Fibroblast of lung (primary cell): ENCODE results near the gene IL12B. TPM values are rescaled to one million over a fixed set of nuclear protein-coding genes. Genes with fewer than 3 reads are reported as not detected.

Experiments used
- DNase-seq, 2 donors: peaks; one replicate each; pipeline versions ENCODE4 v3.0.0 to v3.0.0-alpha.2; 2010; ENCODE audit warnings: low read depth in 2 of 2
- H2AFZ ChIP-seq: 2 replicates; pipeline ENCODE4 v1.5.1; 2012; ENCODE audit warnings: low read length, control low read depth, inconsistent platforms
- H3K27ac ChIP-seq: 2 replicates; pipeline ENCODE4 v1.5.1; 2011; ENCODE audit warnings: low read length, control low read depth; ENCODE audit not compliant: insufficient read depth
- H3K27me3 ChIP-seq: 2 replicates; pipeline ENCODE4 v1.5.1; 2011; ENCODE audit warnings: mild to moderate bottlenecking, low read length; ENCODE audit not compliant: control insufficient read depth, insufficient read depth
- H3K36me3 ChIP-seq: 2 replicates; pipeline ENCODE4 v1.5.1; 2011; ENCODE audit warnings: low read length; ENCODE audit not compliant: control insufficient read depth, insufficient read depth
- H3K4me1 ChIP-seq: 2 replicates; pipeline ENCODE4 v1.5.1; 2011; ENCODE audit warnings: low read length; ENCODE audit not compliant: control insufficient read depth, insufficient read depth; ENCODE audit errors: extremely low read depth
- H3K4me2 ChIP-seq: 2 replicates; pipeline ENCODE4 v1.5.1; 2011; ENCODE audit warnings: low read length, control low read depth; ENCODE audit not compliant: insufficient read depth; ENCODE audit errors: extremely low read depth
- H3K4me3 ChIP-seq, 4 experiments: fragments of 200-600 bp in 1 of 4; sonication (generic) in 1 of 4; replicated peaks in 1 of 4; 2 replicates each; pipeline ENCODE4 v1.5.1; 2011 to 2016; ENCODE audit warnings: low read length in 4 of 4, low read depth in 3 of 4, mild to moderate bottlenecking in 3 of 4, control low read depth in 2 of 4, inconsistent platforms in 1 of 4, mixed read lengths in 1 of 4; ENCODE audit not compliant: insufficient read depth in 1 of 4; ENCODE audit errors: control extremely low read depth in 1 of 4
- H3K79me2 ChIP-seq: 2 replicates; pipeline ENCODE4 v1.5.1; 2012; ENCODE audit warnings: mild to moderate bottlenecking, low read length, inconsistent platforms; ENCODE audit not compliant: control insufficient read depth, insufficient read depth
- H3K9ac ChIP-seq: 2 replicates; pipeline ENCODE4 v1.5.1; 2011; ENCODE audit warnings: mild to moderate bottlenecking, low read length, control low read depth; ENCODE audit not compliant: insufficient read depth
- H3K9me3 ChIP-seq: 2 replicates; pipeline ENCODE4 v1.5.1; 2012; ENCODE audit warnings: low read depth, low read length; ENCODE audit not compliant: control insufficient read depth, insufficient read depth
- H4K20me1 ChIP-seq: 2 replicates; pipeline ENCODE4 v1.5.1; 2011; ENCODE audit warnings: low read length; ENCODE audit not compliant: control insufficient read depth, insufficient read depth; ENCODE audit errors: extremely low read depth
- CTCF ChIP-seq, 2 donors: IDR thresholded peaks in 1 of 2; conservative IDR thresholded peaks in 1 of 2; 1 replicate in 1 of 2; 2 replicates in 1 of 2; pipeline ENCODE4 v1.5.1; 2011 to 2012; ENCODE audit warnings: low read length in 2 of 2, control low read depth in 1 of 2, inconsistent platforms in 1 of 2, low read depth in 1 of 2, mild to moderate bottlenecking in 1 of 2
- EZH2 ChIP-seq: IDR thresholded peaks from 2 replicates; pipeline ENCODE4 v1.5.1; 2012; ENCODE audit warnings: low read length, control low read depth, mild to moderate bottlenecking; ENCODE audit errors: missing control alignments
- polyA plus RNA-seq, 2 donors: library from polyadenylated mRNA; depleted of rRNA in 1 of 2; stranded (reverse) in 1 of 2; unstranded in 1 of 2; fragments of >200 nt; gene quantifications; 2 replicates each; pipeline ENCODE4 v1.2.1, GENCODE V29; 2011 to 2012; ENCODE audit warnings: missing spikeins in 1 of 2
- total RNA-seq: library from RNA; depleted of rRNA; stranded (reverse); fragments of >200 nt; gene quantifications from 2 replicates; pipeline ENCODE4 v1.2.1, GENCODE V29; 2014

IL12B gene
- total and polyA plus RNA-seq, 2 donors (not counting 1 experiment from before 2014, with no cell fraction given) = not detected

- no peaks in the 10 kb centered on the region for H3K27me3 ChIP-seq
Measured at GRCh38 chr5:159336586-159336985, 6.3 kb upstream of the IL12B start.

DNA sequence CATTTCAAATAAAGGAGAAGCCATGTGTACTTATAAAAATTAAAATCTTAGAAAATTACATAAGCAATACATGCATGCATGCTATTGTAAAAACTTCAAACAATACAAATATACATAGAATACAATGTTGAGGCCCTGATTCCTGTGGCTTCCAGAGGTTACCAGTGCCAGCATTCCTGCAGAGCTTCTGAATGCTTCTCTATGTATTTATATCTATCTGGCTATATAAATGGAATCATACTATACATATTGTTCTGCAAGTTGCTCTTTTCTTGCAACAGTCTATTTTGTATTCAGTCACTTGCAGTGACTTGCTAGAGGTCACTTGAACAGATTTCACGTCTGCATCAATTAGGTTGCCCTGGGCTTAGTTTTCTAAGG lies 3.2 kb upstream of the IL12B start:
- H3K9ac ChIP-seq = no peak overlapping the region
- H3K9me3 ChIP-seq = no peaks in the 10 kb centered on the region
- no peaks in the 10 kb centered on the region for H3K27me3 ChIP-seq
- H2AFZ ChIP-seq = no peak overlapping the region
- no peak for TF ChIP-seq CTCF (conservative IDR thresholded peaks at IDR 0.05 in 1 of 2, IDR thresholded peaks at IDR 0.05 in 1 of 2; ENCODE audit: low read depth in 1 of 2, low read length in 2 of 2)
- no peak for TF ChIP-seq EZH2
- peak in 1 of 2 donors; percentile 34 for DNase-seq
- no peak overlapping the region for H3K4me3 ChIP-seq
- H3K4me2 ChIP-seq = no peak overlapping the region
- no peaks in the 10 kb centered on the region for H4K20me1 ChIP-seq
- no peaks in the 10 kb centered on the region for H3K79me2 ChIP-seq
- peaks cover 13% of the 10 kb centered on the region for H3K4me1 ChIP-seq
- H3K27ac ChIP-seq = no peak overlapping the region
- no peaks in the 10 kb centered on the region for H3K36me3 ChIP-seq

More at GRCh38 chr5:159336586-159336985, 6.3 kb upstream of the IL12B start:
- TF ChIP-seq EZH2 (no peak), CTCF (conservative IDR thresholded peaks at IDR 0.05 in 1 of 2, IDR thresholded peaks at IDR 0.05 in 1 of 2; ENCODE audit: low read depth in 1 of 2, low read length in 2 of 2) (no peak)
- Histone ChIP-seq H2AFZ (no peak overlapping the region), H4K20me1 (no peaks in the 10 kb centered on the region), H3K36me3 (no peaks in the 10 kb centered on the region), H3K4me3 (no peak overlapping the region), H3K27ac (no peak overlapping the region), H3K4me1 (peaks cover 8% of the 10 kb centered on the region), H3K9me3 (no peaks in the 10 kb centered on the region), H3K4me2 (no peak overlapping the region), H3K79me2 (no peaks in the 10 kb centered on the region), H3K9ac (no peak overlapping the region)
- DNase-seq = no peak

GRCh38 chr5:159332800-159333544 lies 2.7 kb upstream of the IL12B start:
- Histone ChIP-seq H3K9me3 (no peaks in the 10 kb centered on the region), H3K36me3 (no peaks in the 10 kb centered on the region), H3K4me3 (no peak overlapping the region), H3K4me2 (no peak overlapping the region), H3K4me1 (peaks cover 11% of the 10 kb centered on the region), H4K20me1 (no peaks in the 10 kb centered on the region), H3K27ac (no peak overlapping the region), H3K27me3 (no peaks in the 10 kb centered on the region), H3K79me2 (no peaks in the 10 kb centered on the region), H3K9ac (no peak overlapping the region), H2AFZ (no peak overlapping the region)
- peak in 1 of 2 donors; percentile 26 for DNase-seq
- TF ChIP-seq EZH2 (no peak), CTCF (conservative IDR thresholded peaks at IDR 0.05 in 1 of 2, IDR thresholded peaks at IDR 0.05 in 1 of 2; ENCODE audit: low read depth in 1 of 2, low read length in 2 of 2) (no peak)
